ENCODE results near the gene TNS4.

- TF ChIP-seq CTCF (conservative IDR thresholded peaks at IDR 0.05; ENCODE audit: low read depth, low read length) = no peak
- no peak for TF ChIP-seq EZH2 (IDR thresholded peaks at IDR 0.05; ENCODE audit: low read length, unreplicated experiment)
Observed at GRCh38 chr17:40472733-40473452, 28.5 kb downstream of the TNS4 start.
